Keratinocyte (primary cell): Measurements from ENCODE around the gene SPATA33.

ENCODE experiments used
- EZH2 ChIP-seq: IDR thresholded peaks from one replicate; pipeline ENCODE4 v1.6.1; 2012; ENCODE audit warnings: inconsistent platforms, mild to moderate bottlenecking, low read length, moderate library complexity
- TF ChIP-seq, protein P1 (sequence below), 3 experiments: IDR thresholded peaks in 1 of 3; conservative IDR thresholded peaks in 1 of 3; optimal IDR thresholded peaks in 1 of 3; 2 replicates in 2 of 3; 3 replicates in 1 of 3; pipeline versions ENCODE3 to v1.5.1; 2011; ENCODE audit warnings: low read length in 3 of 3, mild to moderate bottlenecking in 3 of 3, moderate library complexity in 2 of 3, control low read depth in 1 of 3, inconsistent platforms in 1 of 3; ENCODE audit not compliant: insufficient read depth in 2 of 3; ENCODE audit errors: extremely low read depth in 1 of 3

DNA sequence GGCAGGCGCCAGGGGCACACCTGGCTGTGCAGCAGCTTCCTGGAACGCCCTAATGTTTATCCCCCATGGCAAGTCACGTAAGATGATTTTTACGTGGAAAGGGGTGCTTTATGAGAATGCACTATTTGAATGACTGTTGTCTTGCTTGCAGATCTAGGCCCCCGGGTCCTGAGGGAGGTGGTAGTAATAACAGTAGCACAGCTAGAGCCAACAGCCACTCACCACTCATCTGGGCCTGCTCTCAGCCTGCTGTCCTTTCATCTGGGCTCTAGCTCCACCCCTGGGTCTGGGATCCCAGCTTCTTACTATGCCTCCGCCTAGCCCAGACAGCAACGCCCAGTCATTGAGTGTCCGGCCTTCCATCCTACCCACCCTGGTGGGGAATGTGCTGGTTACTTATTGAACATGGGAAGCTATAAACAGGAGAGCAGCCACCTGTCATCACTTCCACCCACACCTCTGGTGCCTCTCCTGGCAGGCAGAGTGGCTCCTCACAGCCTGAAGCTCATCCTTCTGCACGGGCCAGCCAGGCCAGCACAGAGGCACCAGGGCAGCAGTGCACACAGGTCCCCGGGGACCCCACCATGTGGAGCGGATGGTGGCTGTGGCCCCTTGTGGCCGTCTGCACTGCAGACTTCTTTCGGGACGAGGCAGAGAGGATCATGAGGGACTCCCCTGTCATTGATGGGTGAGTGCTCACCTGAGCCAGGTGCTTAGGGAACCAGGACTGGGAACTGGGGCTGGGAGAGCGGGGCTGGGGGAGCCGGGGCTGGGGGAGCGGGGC, 27.6 kb upstream of the SPATA33 start:
- TF ChIP-seq, protein P1, sequence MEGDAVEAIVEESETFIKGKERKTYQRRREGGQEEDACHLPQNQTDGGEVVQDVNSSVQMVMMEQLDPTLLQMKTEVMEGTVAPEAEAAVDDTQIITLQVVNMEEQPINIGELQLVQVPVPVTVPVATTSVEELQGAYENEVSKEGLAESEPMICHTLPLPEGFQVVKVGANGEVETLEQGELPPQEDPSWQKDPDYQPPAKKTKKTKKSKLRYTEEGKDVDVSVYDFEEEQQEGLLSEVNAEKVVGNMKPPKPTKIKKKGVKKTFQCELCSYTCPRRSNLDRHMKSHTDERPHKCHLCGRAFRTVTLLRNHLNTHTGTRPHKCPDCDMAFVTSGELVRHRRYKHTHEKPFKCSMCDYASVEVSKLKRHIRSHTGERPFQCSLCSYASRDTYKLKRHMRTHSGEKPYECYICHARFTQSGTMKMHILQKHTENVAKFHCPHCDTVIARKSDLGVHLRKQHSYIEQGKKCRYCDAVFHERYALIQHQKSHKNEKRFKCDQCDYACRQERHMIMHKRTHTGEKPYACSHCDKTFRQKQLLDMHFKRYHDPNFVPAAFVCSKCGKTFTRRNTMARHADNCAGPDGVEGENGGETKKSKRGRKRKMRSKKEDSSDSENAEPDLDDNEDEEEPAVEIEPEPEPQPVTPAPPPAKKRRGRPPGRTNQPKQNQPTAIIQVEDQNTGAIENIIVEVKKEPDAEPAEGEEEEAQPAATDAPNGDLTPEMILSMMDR (optimal IDR thresholded peaks at IDR 0.05 in 1 of 3, IDR thresholded peaks at IDR 0.05 in 1 of 3, conservative IDR thresholded peaks at IDR 0.05 in 1 of 3; ENCODE audit: extremely low read depth in 1 of 3, insufficient read depth in 2 of 3, low read length in 3 of 3): no peak
- TF ChIP-seq EZH2: no peak
